T-cell (primary cell): ENCODE measurements around the gene NR2E3. TPM values are rescaled to one million over a fixed set of nuclear protein-coding genes. Genes with fewer than 3 reads are reported as not detected.

Experiments
- ATAC-seq, 4 experiments: fragments of 200-7000 bp in 3 of 4; fragments of 150-1000 bp in 1 of 4; cut with Tn5 transposase; replicated peaks in 1 of 4; 1 replicate in 3 of 4; 2 replicates in 1 of 4; pipeline ENCODE4 v1.10.0; 2021; ENCODE audit warnings: moderate library complexity in 3 of 4, mild to moderate bottlenecking in 2 of 4, moderate number of reproducible peaks in 1 of 4
- CTCF ChIA-PET, 2 donors: fragments of 300-600 bp; sonication (Branson Sonifier 250); formaldehyde crosslinking; loops; one replicate each; lab custom pipeline; 2022; ENCODE audit warnings: antibody characterized with exemption in 2 of 2; lab: Charles Lee
- POLR2A ChIA-PET, 2 donors: fragments of 300-600 bp; sonication (Branson Sonifier 250); formaldehyde crosslinking; loops; one replicate each; lab custom pipeline; 2022; ENCODE audit warnings: antibody characterized with exemption in 2 of 2; lab: Charles Lee
- DNase-seq, 35 experiments: peaks; one replicate each; pipeline versions ENCODE4 v3.0.0 to v3.0.0-alpha.2; 2013 to 2023
- H3K27ac ChIP-seq: one replicate; pipeline ENCODE4 v1.5.1; 2013; ENCODE audit warnings: low read length
- H3K27me3 ChIP-seq, 2 experiments: replicated peaks in 1 of 2; 1 replicate in 1 of 2; 2 replicates in 1 of 2; pipeline versions ENCODE4 v1.6.1 to v1.7.0; 2013; ENCODE audit warnings: low read length in 1 of 2, mixed read lengths in 1 of 2; ENCODE audit not compliant: control insufficient read depth in 2 of 2, insufficient read depth in 2 of 2; ENCODE audit errors: extremely low read depth in 1 of 2
- H3K36me3 ChIP-seq, 2 donors: 1 replicate in 1 of 2; 2 replicates in 1 of 2; pipeline versions ENCODE4 v1.6.1 to v1.7.0; 2013; ENCODE audit warnings: low read length in 1 of 2; ENCODE audit not compliant: control insufficient read depth in 2 of 2, insufficient read depth in 1 of 2; ENCODE audit errors: extremely low read depth in 1 of 2
- H3K4me1 ChIP-seq, 2 experiments: 1 replicate in 1 of 2; 2 replicates in 1 of 2; pipeline versions ENCODE4 v1.6.1 to v1.7.0; 2013; ENCODE audit warnings: low read length in 2 of 2, mixed read lengths in 1 of 2; ENCODE audit not compliant: insufficient read depth in 2 of 2, control insufficient read depth in 1 of 2; ENCODE audit errors: extremely low read depth in 1 of 2
- H3K4me3 ChIP-seq, 2 donors: 1 replicate in 1 of 2; 2 replicates in 1 of 2; pipeline versions ENCODE4 v1.5.1 to v1.7.0; 2013; ENCODE audit warnings: mild to moderate bottlenecking in 2 of 2, low read length in 1 of 2, moderate library complexity in 1 of 2; ENCODE audit not compliant: control insufficient read depth in 1 of 2; ENCODE audit errors: extremely low read depth in 1 of 2
- H3K9me3 ChIP-seq: 2 replicates; pipeline ENCODE4 v1.7.0; 2013
- H3K27ac Mint-ChIP-seq, 2 donors: one replicate each; pipeline ENCODE4 v1.8.0; 2020 to 2021; ENCODE audit warnings: mild to moderate bottlenecking in 2 of 2, mixed read lengths in 2 of 2
- H3K27me3 Mint-ChIP-seq, 2 donors: one replicate each; pipeline ENCODE4 v1.8.0; 2021 to 2022; ENCODE audit warnings: mixed read lengths in 2 of 2
- H3K36me3 Mint-ChIP-seq: one replicate; pipeline ENCODE4 v1.8.0; 2021; ENCODE audit warnings: mixed read lengths
- H3K4me1 Mint-ChIP-seq, 3 donors: one replicate each; pipeline ENCODE4 v1.8.0; 2020 to 2022; ENCODE audit warnings: mixed read lengths in 3 of 3, mild to moderate bottlenecking in 1 of 3
- H3K4me3 Mint-ChIP-seq, 3 donors: one replicate each; pipeline ENCODE4 v1.8.0; 2020 to 2022; ENCODE audit warnings: mild to moderate bottlenecking in 3 of 3, mixed read lengths in 3 of 3, moderate library complexity in 3 of 3
- H3K9me3 Mint-ChIP-seq, 3 donors: one replicate each; pipeline ENCODE4 v1.8.0; 2020 to 2022; ENCODE audit warnings: mixed read lengths in 3 of 3
- WGBS: methylation state at CpG from one replicate; pipeline ENCODE4 v1.1.5; 2013; ENCODE audit warnings: missing lambda C conversion rate; ENCODE audit not compliant: insufficient coverage; 5-methylcytosine and 5-hydroxymethylcytosine counted together
- total RNA-seq, 35 experiments: library from RNA in 6 of 35; stranded (reverse) in 6 of 35; fragments of 120-200 nt in 1 of 35; gene quantifications; one replicate each; pipeline versions ENCODE4 v1.2.1 to v1.2.4 and lab custom pipeline; 2013 to 2026

NR2E3 gene
- total RNA-seq, 5 donors from 2014 or later (not counting 1 experiment from before 2014, with no cell fraction given) = not detected

- Histone ChIP-seq H3K36me3 (no peaks in the 10 kb centered on the region), H3K9me3 (no peaks in the 10 kb centered on the region), H3K4me1 (no peaks in the 10 kb centered on the region), H3K27ac (no peak overlapping the region), H3K27me3 (peaks cover 0 to 18% of the 10 kb centered on the region in 2 experiments), H3K4me3 (no peak overlapping the region)
- ChIA-PET CTCF (no interaction called here), POLR2A (no interaction called here)
- Mint-ChIP-seq H3K4me1 (no peaks in the 10 kb centered on the region), H3K27me3 (peaks cover 16 to 20% of the 10 kb centered on the region in 2 donors), H3K9me3 (no peaks in the 10 kb centered on the region), H3K27ac (no peak overlapping the region), H3K4me3 (no peak overlapping the region), H3K36me3 (no peaks in the 10 kb centered on the region)
- ATAC-seq (no peak), DNase-seq (no peak)
- 94% methylated on average over 6 of the region's 6 CpGs for WGBS
Measured at GRCh38 chr15:71789616-71790015, 20.7 kb upstream of the NR2E3 start.

DNA sequence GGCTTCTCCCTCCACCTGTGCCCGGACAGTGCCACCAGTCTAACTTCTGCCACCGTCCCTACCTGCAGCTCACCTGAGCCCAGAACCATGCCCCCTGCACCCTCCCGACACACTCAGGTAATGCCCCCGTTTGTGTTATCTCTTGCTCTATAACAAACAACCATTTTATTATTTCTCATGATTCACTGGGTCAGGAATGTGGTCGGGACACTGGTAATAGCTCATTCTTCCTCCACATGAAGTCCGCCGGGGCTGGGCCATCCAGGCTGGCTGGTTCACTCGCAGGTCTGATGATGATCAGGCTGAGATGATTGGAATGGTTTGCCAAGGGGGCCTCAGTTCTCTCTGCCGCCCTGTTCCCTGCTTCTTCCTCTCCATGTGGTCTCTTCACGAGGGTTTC lies 20.3 kb upstream of the NR2E3 start:
- no peak for ATAC-seq
- H3K27me3 ChIP-seq = peaks cover 0 to 13% of the 10 kb centered on the region in 2 experiments
- H3K36me3 ChIP-seq = no peaks in the 10 kb centered on the region
- WGBS = 79% methylated on average over 6 of the region's 10 CpGs
- no peak for DNase-seq
- H3K27me3 Mint-ChIP-seq = peaks cover 12 to 15% of the 10 kb centered on the region in 2 donors
- H3K9me3 ChIP-seq = no peaks in the 10 kb centered on the region
- H3K4me1 ChIP-seq = no peaks in the 10 kb centered on the region
- ChIA-PET POLR2A (interaction anchor here in 1 of 2 donors (0.6 kb wide), 1 partner anchor 1571 kb away, joined by 4 read pairs; no protein-coding TSS in a partner anchor), CTCF (no interaction called here)
- no peak overlapping the region for H3K27ac ChIP-seq
- H3K9me3 Mint-ChIP-seq = no peaks in the 10 kb centered on the region
- no peak overlapping the region for H3K27ac Mint-ChIP-seq
- no peaks in the 10 kb centered on the region for H3K4me1 Mint-ChIP-seq
- no peak overlapping the region for H3K4me3 Mint-ChIP-seq
- H3K4me3 ChIP-seq = no peak overlapping the region
- no peaks in the 10 kb centered on the region for H3K36me3 Mint-ChIP-seq

DNA sequence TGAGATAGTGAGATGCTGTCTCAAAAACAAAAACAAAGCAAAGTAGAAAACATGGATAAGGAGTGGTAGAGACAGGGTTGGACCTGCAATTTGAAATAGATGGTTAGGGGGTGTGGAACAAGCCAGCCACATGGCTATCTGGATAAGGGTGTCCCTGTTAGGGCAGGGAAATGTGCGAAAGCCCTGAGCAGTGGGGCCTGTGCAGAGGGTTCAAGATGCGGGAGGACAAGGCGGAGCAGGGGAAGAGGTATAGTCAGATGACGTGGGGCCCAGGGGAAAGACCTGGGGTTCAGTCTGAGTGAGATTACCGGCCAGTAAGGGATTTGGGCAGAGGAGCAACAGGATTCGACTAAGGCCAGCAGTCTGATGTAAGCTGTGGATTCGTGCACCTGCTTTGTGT lies 18.4 kb upstream of the NR2E3 start:
- Mint-ChIP-seq H3K36me3 (no peaks in the 10 kb centered on the region), H3K4me3 (no peak overlapping the region), H3K27ac (no peak overlapping the region), H3K4me1 (no peaks in the 10 kb centered on the region), H3K9me3 (no peaks in the 10 kb centered on the region), H3K27me3 (peaks cover 0 to 2% of the 10 kb centered on the region in 2 donors)
- Histone ChIP-seq H3K27ac (no peak overlapping the region), H3K4me3 (no peak overlapping the region), H3K27me3 (peaks cover 0 to 11% of the 10 kb centered on the region in 2 experiments), H3K36me3 (no peaks in the 10 kb centered on the region), H3K9me3 (no peaks in the 10 kb centered on the region), H3K4me1 (no peaks in the 10 kb centered on the region)
- CTCF ChIA-PET = no interaction called here
- POLR2A ChIA-PET = no interaction called here
- DNase-seq (no peak), ATAC-seq (no peak)
- 93% methylated on average over 6 of the region's 7 CpGs for WGBS

DNA sequence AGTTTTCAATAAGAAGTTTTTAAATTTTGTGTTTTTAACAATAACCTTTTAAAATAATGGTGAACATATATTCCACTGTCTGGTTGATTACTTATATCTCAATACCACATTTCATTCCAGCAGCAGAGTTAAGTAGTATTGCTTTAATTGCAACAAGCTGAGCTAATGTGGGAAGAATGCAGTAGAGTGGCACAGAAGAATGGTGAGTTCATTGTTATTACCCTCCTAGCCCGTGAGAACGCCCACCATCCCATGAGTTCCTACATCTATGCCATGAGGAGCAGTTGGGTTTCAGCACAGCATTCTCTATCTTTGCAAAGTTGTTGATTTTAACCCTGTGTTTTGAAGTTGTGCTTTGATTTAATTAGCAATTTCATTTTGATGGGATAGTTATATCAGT lies 17.8 kb upstream of the NR2E3 start:
- no peak overlapping the region for H3K4me3 ChIP-seq
- no peaks in the 10 kb centered on the region for H3K4me1 Mint-ChIP-seq
- no peaks in the 10 kb centered on the region for H3K4me1 ChIP-seq
- peaks cover 0 to 11% of the 10 kb centered on the region in 2 experiments for H3K27me3 ChIP-seq
- ATAC-seq (no peak), DNase-seq (no peak)
- ChIA-PET POLR2A (no interaction called here), CTCF (no interaction called here)
- no peak overlapping the region for H3K27ac ChIP-seq
- no peaks in the 10 kb centered on the region for H3K36me3 Mint-ChIP-seq
- no peaks in the 10 kb centered on the region for H3K36me3 ChIP-seq
- no peaks in the 10 kb centered on the region for H3K9me3 ChIP-seq
- H3K27me3 Mint-ChIP-seq = peaks cover 0 to 2% of the 10 kb centered on the region in 2 donors
- no peaks in the 10 kb centered on the region for H3K9me3 Mint-ChIP-seq
- WGBS = no CpG with 5 or more reads among the region's 2 CpGs
- no peak overlapping the region for H3K27ac Mint-ChIP-seq
- no peak overlapping the region for H3K4me3 Mint-ChIP-seq

GRCh38 chr15:71798641-71799040 lies 11.7 kb upstream of the NR2E3 start:
- H3K4me3 Mint-ChIP-seq = no peak overlapping the region
- Histone ChIP-seq H3K27ac (no peak overlapping the region), H3K36me3 (no peaks in the 10 kb centered on the region), H3K27me3 (peaks cover 0 to 26% of the 10 kb centered on the region in 2 experiments), H3K4me3 (no peak overlapping the region), H3K4me1 (no peaks in the 10 kb centered on the region), H3K9me3 (no peaks in the 10 kb centered on the region)
- H3K9me3 Mint-ChIP-seq = no peaks in the 10 kb centered on the region
- no peak overlapping the region for H3K27ac Mint-ChIP-seq
- no peaks in the 10 kb centered on the region for H3K4me1 Mint-ChIP-seq
- ATAC-seq = no peak
- ChIA-PET POLR2A (no interaction called here), CTCF (no interaction called here)
- H3K36me3 Mint-ChIP-seq = no peaks in the 10 kb centered on the region
- DNase-seq = no peak
- peaks cover 16 to 29% of the 10 kb centered on the region in 2 donors for H3K27me3 Mint-ChIP-seq
- WGBS = 63% methylated on average over 6 of the region's 6 CpGs

GRCh38 chr15:71800190-71800589 lies 10.2 kb upstream of the NR2E3 start:
- ATAC-seq = no peak
- Histone ChIP-seq H3K9me3 (no peaks in the 10 kb centered on the region), H3K36me3 (no peaks in the 10 kb centered on the region), H3K27me3 (peaks cover 0 to 26% of the 10 kb centered on the region in 2 experiments), H3K4me3 (no peak overlapping the region), H3K4me1 (no peaks in the 10 kb centered on the region), H3K27ac (no peak overlapping the region)
- Mint-ChIP-seq H3K4me3 (no peak overlapping the region), H3K4me1 (peaks cover 0 to 3% (median 0%) of the 10 kb centered on the region in 3 donors), H3K9me3 (no peaks in the 10 kb centered on the region), H3K27ac (no peak overlapping the region), H3K27me3 (peaks cover 16 to 29% of the 10 kb centered on the region in 2 donors), H3K36me3 (no peaks in the 10 kb centered on the region)
- CTCF ChIA-PET = no interaction called here
- 95% methylated on average over 3 of the region's 3 CpGs for WGBS
- POLR2A ChIA-PET = no interaction called here
- DNase-seq = no peak
